ENCODE data around the gene OST4.

Gene OST4

GRCh38 chr2:27053321-27053720, 18.1 kb downstream of the OST4 start:
- no peak for DNase-seq (ENCODE audit: low spot score)

GRCh38 chr2:27051902-27052645, 19.4 kb downstream of the OST4 start:
- DNase-seq (ENCODE audit: low spot score) = peak; percentile 42

- peak; percentile 99 for DNase-seq (ENCODE audit: low spot score)
Observed at GRCh38 chr2:27050996-27051901, 20.2 kb downstream of the OST4 start, which contains the start of gene AGBL5. TSS of gene AGBL5 (plus strand) at chr2:27051668. CDS start at chr2:27052959, 1,291 bp downstream.

GRCh38 chr2:27050281-27050995, 21.0 kb downstream of the OST4 start:
- DNase-seq (ENCODE audit: low spot score) = peak; percentile 75

GRCh38 chr2:27049422-27050280, 21.8 kb downstream of the OST4 start:
- peak; percentile 62 for DNase-seq (ENCODE audit: low spot score)

- no peak for DNase-seq (ENCODE audit: low spot score)
Observed at GRCh38 chr2:27042985-27043634, 28.3 kb downstream of the OST4 start.

- DNase-seq (ENCODE audit: low spot score) = no peak
Observed at GRCh38 chr2:27042159-27042661, 29.2 kb downstream of the OST4 start.

- no peak for DNase-seq (ENCODE audit: low spot score)
Observed at GRCh38 chr2:27041752-27042151, 29.7 kb downstream of the OST4 start.

GRCh38 chr2:27040282-27040681, 31.2 kb downstream of the OST4 start:
- no peak for DNase-seq (ENCODE audit: low spot score)

GRCh38 chr2:27039871-27040270, 31.6 kb downstream of the OST4 start:
- no peak for DNase-seq (ENCODE audit: low spot score)

GRCh38 chr2:27039426-27039825, 32.0 kb downstream of the OST4 start:
- no peak for DNase-seq (ENCODE audit: low spot score)

- no peak for DNase-seq (ENCODE audit: low spot score)
Observed at GRCh38 chr2:27038631-27039339, 32.7 kb downstream of the OST4 start.

- no peak for DNase-seq (ENCODE audit: low spot score)
Observed at GRCh38 chr2:27038012-27038411, 33.4 kb downstream of the OST4 start.

- no peak for DNase-seq (ENCODE audit: low spot score)
Observed at GRCh38 chr2:27033253-27033852, 38.1 kb downstream of the OST4 start.

- DNase-seq (ENCODE audit: low spot score) = peak; percentile 94
Observed at GRCh38 chr2:27032495-27033252, 38.8 kb downstream of the OST4 start, which contains the start of gene TMEM214. TSS of gene TMEM214 (plus strand) at chr2:27032965. CDS start at chr2:27033016, 51 bp downstream.

- no peak for DNase-seq (ENCODE audit: low spot score)
Observed at GRCh38 chr2:27029051-27029450, 42.4 kb downstream of the OST4 start.

- no peak for DNase-seq (ENCODE audit: low spot score)
Observed at GRCh38 chr2:27027211-27027651, 44.2 kb downstream of the OST4 start.

All from HuH-7 (cell line).